ENCODE data around the gene BPIFA2.

DNA sequence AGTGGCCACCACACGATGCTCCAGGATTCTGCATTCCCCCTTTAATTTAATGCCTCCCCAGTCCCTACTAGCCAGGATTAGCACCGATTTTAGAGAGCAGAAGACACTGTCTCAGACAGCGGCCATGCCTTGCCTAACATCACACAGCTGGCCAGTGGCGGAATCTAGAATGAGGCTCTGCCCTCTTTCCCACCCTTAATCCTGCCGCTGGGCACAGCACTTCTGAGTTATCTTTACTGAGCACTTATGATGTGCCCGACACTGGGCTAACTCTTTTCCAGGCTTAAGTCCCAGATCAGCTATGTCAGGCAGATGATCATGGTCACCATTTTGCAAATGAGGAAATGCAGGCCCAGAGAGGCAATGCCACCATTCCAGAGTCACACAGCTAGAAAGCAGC lies 5.6 kb upstream of the BPIFA2 start:
- TF ChIP-seq POLR2A (IDR thresholded peaks at IDR 0.05) (no peak), POLR2AphosphoS5 (IDR thresholded peaks at IDR 0.05) (no peak)
- TF ChIP-seq, protein P1, sequence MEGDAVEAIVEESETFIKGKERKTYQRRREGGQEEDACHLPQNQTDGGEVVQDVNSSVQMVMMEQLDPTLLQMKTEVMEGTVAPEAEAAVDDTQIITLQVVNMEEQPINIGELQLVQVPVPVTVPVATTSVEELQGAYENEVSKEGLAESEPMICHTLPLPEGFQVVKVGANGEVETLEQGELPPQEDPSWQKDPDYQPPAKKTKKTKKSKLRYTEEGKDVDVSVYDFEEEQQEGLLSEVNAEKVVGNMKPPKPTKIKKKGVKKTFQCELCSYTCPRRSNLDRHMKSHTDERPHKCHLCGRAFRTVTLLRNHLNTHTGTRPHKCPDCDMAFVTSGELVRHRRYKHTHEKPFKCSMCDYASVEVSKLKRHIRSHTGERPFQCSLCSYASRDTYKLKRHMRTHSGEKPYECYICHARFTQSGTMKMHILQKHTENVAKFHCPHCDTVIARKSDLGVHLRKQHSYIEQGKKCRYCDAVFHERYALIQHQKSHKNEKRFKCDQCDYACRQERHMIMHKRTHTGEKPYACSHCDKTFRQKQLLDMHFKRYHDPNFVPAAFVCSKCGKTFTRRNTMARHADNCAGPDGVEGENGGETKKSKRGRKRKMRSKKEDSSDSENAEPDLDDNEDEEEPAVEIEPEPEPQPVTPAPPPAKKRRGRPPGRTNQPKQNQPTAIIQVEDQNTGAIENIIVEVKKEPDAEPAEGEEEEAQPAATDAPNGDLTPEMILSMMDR (IDR thresholded peaks at IDR 0.05 in 8 of 11, conservative IDR thresholded peaks at IDR 0.05 in 3 of 11), result no peak

Measured in spleen (tissue), 7 donors.